ENCODE data around the gene SHMT2.

DNA sequence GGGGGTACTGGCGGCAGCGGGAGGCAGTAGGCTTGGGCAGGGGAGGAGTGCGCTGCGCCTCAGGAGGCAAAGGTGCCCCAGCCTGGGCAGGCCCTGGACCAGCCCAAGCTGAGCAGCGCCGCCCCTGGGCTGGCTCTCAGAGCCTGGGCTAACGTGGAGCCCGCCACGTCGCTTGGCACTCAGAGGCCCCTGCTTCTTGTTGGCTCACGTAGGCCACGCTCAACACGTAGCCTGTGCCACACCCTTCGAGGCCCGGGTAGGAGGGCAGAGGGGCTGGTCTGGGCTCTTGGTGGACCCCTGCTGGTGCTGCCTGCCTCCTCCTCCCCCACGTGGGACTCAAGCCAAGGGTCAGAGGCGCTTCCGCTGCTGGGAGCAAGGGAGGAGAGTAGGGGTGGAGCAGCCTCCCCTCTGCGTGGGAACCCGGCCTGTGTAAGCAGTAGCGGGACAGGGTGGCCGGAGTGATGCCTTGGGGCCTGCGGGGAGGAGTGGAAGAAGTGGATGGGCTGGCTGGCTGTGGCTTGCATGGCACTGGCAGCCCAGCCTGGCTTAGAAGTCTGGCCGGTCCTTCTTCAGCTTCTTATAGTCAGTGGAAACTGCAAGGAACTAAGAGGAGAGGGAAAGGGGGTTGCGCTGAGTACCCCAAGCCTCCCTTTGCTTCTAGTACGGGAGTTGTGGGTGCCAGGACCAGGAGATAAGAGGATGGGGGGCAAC, 5.7 kb downstream of the SHMT2 start:
- TF ChIP-seq GATA3 (IDR thresholded peaks at IDR 0.05; ENCODE audit: low read depth, low read length) (no peak), GATA2 (IDR thresholded peaks at IDR 0.05; ENCODE audit: low read depth, low read length) (no peak)

Measured in SH-SY5Y (cell line).